B cell (primary cell): ENCODE data around the gene CD59.
"Not testable (repeated sequence)": the region's sequence is repeated elsewhere in the genome, so short reads cannot be mapped to it uniquely, and the experiment has no call there.

Experiments used
- CTCF ChIP-seq: fragments of 200-600 bp; IDR thresholded peaks from one replicate; pipeline ENCODE4 v1.8.0; 2022; ENCODE audit warnings: antibody characterized with exemption, mild to moderate bottlenecking
- EZH2 ChIP-seq: IDR thresholded peaks from 2 replicates; pipeline ENCODE4 v1.6.1; 2012; ENCODE audit warnings: borderline replicate concordance, low read depth, mild to moderate bottlenecking, moderate library complexity, low read length; ENCODE audit not compliant: insufficient read depth, poor library complexity, severe bottlenecking

GRCh38 chr11:33727539-33727938 lies 8.7 kb downstream of the CD59 start:
- TF ChIP-seq CTCF, EZH2: not testable (repeated sequence)
